ENCODE data around the gene R3HDM2.
"Not testable (repeated sequence)": the region's sequence is repeated elsewhere in the genome, so short reads cannot be mapped to it uniquely, and the experiment has no call there.

The R3HDM2 gene

GRCh38 chr12:57377103-57377840, 53.6 kb downstream of the R3HDM2 start:
- no peak for DNase-seq (ENCODE audit: low spot score)

- peak; percentile 26 for DNase-seq (ENCODE audit: low spot score)
Observed at GRCh38 chr12:57372233-57372632, 58.6 kb downstream of the R3HDM2 start.

- DNase-seq (ENCODE audit: low spot score), result no peak
Observed at GRCh38 chr12:57370696-57371095, 60.1 kb downstream of the R3HDM2 start.

- DNase-seq (ENCODE audit: low spot score), result no peak
Observed at GRCh38 chr12:57370072-57370471, 60.8 kb downstream of the R3HDM2 start.

GRCh38 chr12:57369202-57369601, 61.6 kb downstream of the R3HDM2 start:
- no peak for DNase-seq (ENCODE audit: low spot score)

GRCh38 chr12:57368349-57369095, 62.3 kb downstream of the R3HDM2 start:
- DNase-seq (ENCODE audit: low spot score), result peak; percentile 80

GRCh38 chr12:57367121-57367520, 63.7 kb downstream of the R3HDM2 start:
- DNase-seq (ENCODE audit: low spot score), result no peak

- DNase-seq (ENCODE audit: low spot score), result no peak
Observed at GRCh38 chr12:57366315-57366714, 64.5 kb downstream of the R3HDM2 start.

- not testable (repeated sequence) for DNase-seq (ENCODE audit: low spot score)
Observed at GRCh38 chr12:57364156-57364555, 66.7 kb downstream of the R3HDM2 start.

- no peak for DNase-seq (ENCODE audit: low spot score)
Observed at GRCh38 chr12:57360468-57360867, 70.4 kb downstream of the R3HDM2 start.

GRCh38 chr12:57358646-57359045, 72.2 kb downstream of the R3HDM2 start:
- DNase-seq (ENCODE audit: low spot score), result no peak

GRCh38 chr12:57355734-57356133, 75.1 kb downstream of the R3HDM2 start:
- no peak for DNase-seq (ENCODE audit: low spot score)

GRCh38 chr12:57352166-57352565, 78.7 kb downstream of the R3HDM2 start:
- DNase-seq (ENCODE audit: low spot score), result no peak

GRCh38 chr12:57347284-57347683, 83.6 kb downstream of the R3HDM2 start:
- no peak for DNase-seq (ENCODE audit: low spot score)

GRCh38 chr12:57343703-57344378, 87.0 kb downstream of the R3HDM2 start:
- DNase-seq (ENCODE audit: low spot score), result no peak

GRCh38 chr12:57342207-57342691, 88.6 kb downstream of the R3HDM2 start:
- DNase-seq (ENCODE audit: low spot score), result no peak

- no peak for DNase-seq (ENCODE audit: low spot score)
Observed at GRCh38 chr12:57341275-57341990, 89.4 kb downstream of the R3HDM2 start.

GRCh38 chr12:57340104-57340503, 90.7 kb downstream of the R3HDM2 start:
- no peak for DNase-seq (ENCODE audit: low spot score)

- not testable (repeated sequence) for DNase-seq (ENCODE audit: low spot score)
Observed at GRCh38 chr12:57336299-57336698, 94.5 kb downstream of the R3HDM2 start.

- DNase-seq (ENCODE audit: low spot score), result no peak
Observed at GRCh38 chr12:57334219-57334618, 96.6 kb downstream of the R3HDM2 start.

GRCh38 chr12:57332646-57333312, 98.1 kb downstream of the R3HDM2 start:
- no peak for DNase-seq (ENCODE audit: low spot score)

GRCh38 chr12:57330992-57331391, 99.9 kb downstream of the R3HDM2 start:
- no peak for DNase-seq (ENCODE audit: low spot score)

Data from HuH-7.5 (cell line).